NCI-H2171 treated with DMSO at 0.1 percent for 48 hours (cell line): ENCODE measurements around the gene CARD11.
"Not testable (repeated sequence)": the region's sequence is repeated elsewhere in the genome, so short reads cannot be mapped to it uniquely, and the experiment has no call there.

Source experiments
- DNase-seq: peaks from one replicate; lab custom pipeline; 2025; lab: John Stamatoyannopoulos, UW

The CARD11 gene

GRCh38 chr7:2924866-2925840 is 118.5 kb downstream of the CARD11 start:
- no peak for DNase-seq

GRCh38 chr7:2923886-2924574 is 119.6 kb downstream of the CARD11 start:
- DNase-seq: no peak

GRCh38 chr7:2923291-2923781 is 120.3 kb downstream of the CARD11 start:
- DNase-seq: no peak

- no peak for DNase-seq
Measured at GRCh38 chr7:2922866-2923265, 120.8 kb downstream of the CARD11 start.

- DNase-seq: no peak
Measured at GRCh38 chr7:2922348-2922691, 121.3 kb downstream of the CARD11 start.

GRCh38 chr7:2921653-2922347 is 121.9 kb downstream of the CARD11 start:
- DNase-seq: no peak

GRCh38 chr7:2920956-2921652 is 122.6 kb downstream of the CARD11 start:
- DNase-seq: no peak

- DNase-seq: not testable (repeated sequence)
Measured at GRCh38 chr7:2920480-2920879, 123.2 kb downstream of the CARD11 start.

GRCh38 chr7:2920041-2920440 is 123.6 kb downstream of the CARD11 start:
- no peak for DNase-seq

GRCh38 chr7:2919256-2919655 is 124.4 kb downstream of the CARD11 start:
- DNase-seq: no peak

- DNase-seq: no peak
Measured at GRCh38 chr7:2918406-2918805, 125.3 kb downstream of the CARD11 start.

- DNase-seq: no peak
Measured at GRCh38 chr7:2915023-2915422, 128.6 kb downstream of the CARD11 start.

GRCh38 chr7:2913760-2914387 is 129.8 kb downstream of the CARD11 start:
- no peak for DNase-seq

GRCh38 chr7:2912684-2913439 is 130.8 kb downstream of the CARD11 start:
- no peak for DNase-seq

- DNase-seq: no peak
Measured at GRCh38 chr7:2911466-2911865, 132.2 kb downstream of the CARD11 start.

- DNase-seq: no peak
Measured at GRCh38 chr7:2909471-2910039, 134.1 kb downstream of the CARD11 start.

GRCh38 chr7:2909043-2909442 is 134.6 kb downstream of the CARD11 start:
- DNase-seq: no peak

GRCh38 chr7:2908103-2908683 is 135.5 kb downstream of the CARD11 start:
- no peak for DNase-seq

- no peak for DNase-seq
Measured at GRCh38 chr7:2906197-2906931, 137.3 kb downstream of the CARD11 start.
